Measurements from ENCODE around the gene ZC3H13.

Gene ZC3H13, protein sequence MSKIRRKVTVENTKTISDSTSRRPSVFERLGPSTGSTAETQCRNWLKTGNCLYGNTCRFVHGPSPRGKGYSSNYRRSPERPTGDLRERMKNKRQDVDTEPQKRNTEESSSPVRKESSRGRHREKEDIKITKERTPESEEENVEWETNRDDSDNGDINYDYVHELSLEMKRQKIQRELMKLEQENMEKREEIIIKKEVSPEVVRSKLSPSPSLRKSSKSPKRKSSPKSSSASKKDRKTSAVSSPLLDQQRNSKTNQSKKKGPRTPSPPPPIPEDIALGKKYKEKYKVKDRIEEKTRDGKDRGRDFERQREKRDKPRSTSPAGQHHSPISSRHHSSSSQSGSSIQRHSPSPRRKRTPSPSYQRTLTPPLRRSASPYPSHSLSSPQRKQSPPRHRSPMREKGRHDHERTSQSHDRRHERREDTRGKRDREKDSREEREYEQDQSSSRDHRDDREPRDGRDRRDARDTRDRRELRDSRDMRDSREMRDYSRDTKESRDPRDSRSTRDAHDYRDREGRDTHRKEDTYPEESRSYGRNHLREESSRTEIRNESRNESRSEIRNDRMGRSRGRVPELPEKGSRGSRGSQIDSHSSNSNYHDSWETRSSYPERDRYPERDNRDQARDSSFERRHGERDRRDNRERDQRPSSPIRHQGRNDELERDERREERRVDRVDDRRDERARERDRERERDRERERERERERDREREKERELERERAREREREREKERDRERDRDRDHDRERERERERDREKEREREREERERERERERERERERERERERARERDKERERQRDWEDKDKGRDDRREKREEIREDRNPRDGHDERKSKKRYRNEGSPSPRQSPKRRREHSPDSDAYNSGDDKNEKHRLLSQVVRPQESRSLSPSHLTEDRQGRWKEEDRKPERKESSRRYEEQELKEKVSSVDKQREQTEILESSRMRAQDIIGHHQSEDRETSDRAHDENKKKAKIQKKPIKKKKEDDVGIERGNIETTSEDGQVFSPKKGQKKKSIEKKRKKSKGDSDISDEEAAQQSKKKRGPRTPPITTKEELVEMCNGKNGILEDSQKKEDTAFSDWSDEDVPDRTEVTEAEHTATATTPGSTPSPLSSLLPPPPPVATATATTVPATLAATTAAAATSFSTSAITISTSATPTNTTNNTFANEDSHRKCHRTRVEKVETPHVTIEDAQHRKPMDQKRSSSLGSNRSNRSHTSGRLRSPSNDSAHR (N-terminal part only)

DNA sequence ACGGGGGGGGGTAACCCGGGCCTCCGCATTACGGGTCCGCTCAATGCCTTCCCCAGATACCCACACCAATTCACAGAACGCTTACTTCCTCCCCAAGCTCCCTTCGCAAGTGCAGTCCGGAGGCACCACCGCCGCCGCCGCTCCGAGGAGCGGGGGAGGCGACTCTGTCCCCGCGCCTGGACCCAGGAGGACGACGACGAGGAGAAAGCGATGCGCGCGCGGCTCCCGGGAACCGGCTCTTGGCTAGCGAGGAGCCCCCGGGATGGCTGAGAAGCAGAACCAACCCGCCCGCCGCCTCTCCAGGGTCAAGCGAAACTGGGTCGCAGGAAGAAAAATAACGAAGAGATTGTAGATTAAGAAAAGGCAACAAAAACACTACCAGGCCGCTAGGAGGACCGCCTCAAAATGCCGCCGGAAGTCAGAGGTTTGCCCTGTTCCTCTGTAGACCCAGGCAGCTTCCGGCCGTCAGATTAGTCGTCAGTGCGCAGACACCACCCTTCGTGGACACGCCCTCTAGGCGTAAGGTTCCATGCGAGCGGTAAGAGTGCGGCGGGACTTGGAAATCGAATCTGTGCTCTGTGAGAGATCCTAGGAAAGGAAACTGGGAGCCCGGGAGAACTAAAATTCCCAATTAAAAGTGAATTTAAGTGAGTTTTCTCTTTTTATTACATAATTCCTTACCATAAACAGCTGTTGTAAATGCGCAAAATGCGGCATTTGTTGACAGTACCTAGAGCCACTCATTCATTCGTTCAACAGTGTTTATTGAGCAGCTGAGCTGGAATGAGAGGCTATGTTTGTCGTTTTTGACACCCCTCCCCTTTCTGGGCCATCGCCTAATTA, at the start of gene ZC3H13:
Gene ZC3H13, minus strand, starts transcription at position 428 of the 843 bp plus-strand sequence. CDS start 7,239 bp downstream, outside the sequence.
- Histone ChIP-seq H4K20me1 (peaks cover 42% of the 10 kb centered on the region), H3K9me3 (no peaks in the 10 kb centered on the region), H3K4me2 (peak within 1 kb of the TSS; percentile 84), H3K9ac (peak within 1 kb of the TSS; percentile 96), H3K36me3 (no peaks in the 10 kb centered on the region), H3K27ac (peak within 1 kb of the TSS; percentile 96), H3K4me3 (peak within 1 kb of the TSS; percentile 91), H3K27me3 (no peaks in the 10 kb centered on the region), H3K4me1 (peaks cover 31% of the 10 kb centered on the region)
- no peak for TF ChIP-seq Cebpa-rat (IDR thresholded peaks at IDR 0.05)

DNA sequence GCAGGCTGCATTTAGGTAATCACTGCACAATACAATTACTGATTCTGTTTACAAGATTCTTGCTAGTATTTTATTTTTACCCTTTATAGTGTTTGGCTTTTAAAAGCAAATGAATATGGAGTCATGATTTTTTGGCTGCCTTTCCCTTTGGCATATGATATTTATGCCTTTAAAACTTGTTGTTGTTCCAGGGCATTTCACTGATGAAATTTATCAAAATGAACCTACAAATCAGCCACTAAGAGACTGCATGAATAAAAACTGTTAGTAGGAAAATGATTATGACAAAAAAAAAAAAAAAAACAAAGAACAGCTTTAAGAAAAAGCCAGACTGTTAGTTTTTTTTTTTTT, 49.7 kb upstream of the ZC3H13 start:
- Histone ChIP-seq H4K20me1 (no peaks in the 10 kb centered on the region), H3K4me2 (peak overlapping the region; percentile 48), H3K4me3 (no peak overlapping the region), H3K27me3 (no peaks in the 10 kb centered on the region), H3K9ac (no peak overlapping the region), H3K9me3 (no peaks in the 10 kb centered on the region), H3K27ac (no peak overlapping the region), H3K36me3 (no peaks in the 10 kb centered on the region), H3K4me1 (peaks cover 34% of the 10 kb centered on the region)
- no peak for TF ChIP-seq Cebpa-rat (IDR thresholded peaks at IDR 0.05)

DNA sequence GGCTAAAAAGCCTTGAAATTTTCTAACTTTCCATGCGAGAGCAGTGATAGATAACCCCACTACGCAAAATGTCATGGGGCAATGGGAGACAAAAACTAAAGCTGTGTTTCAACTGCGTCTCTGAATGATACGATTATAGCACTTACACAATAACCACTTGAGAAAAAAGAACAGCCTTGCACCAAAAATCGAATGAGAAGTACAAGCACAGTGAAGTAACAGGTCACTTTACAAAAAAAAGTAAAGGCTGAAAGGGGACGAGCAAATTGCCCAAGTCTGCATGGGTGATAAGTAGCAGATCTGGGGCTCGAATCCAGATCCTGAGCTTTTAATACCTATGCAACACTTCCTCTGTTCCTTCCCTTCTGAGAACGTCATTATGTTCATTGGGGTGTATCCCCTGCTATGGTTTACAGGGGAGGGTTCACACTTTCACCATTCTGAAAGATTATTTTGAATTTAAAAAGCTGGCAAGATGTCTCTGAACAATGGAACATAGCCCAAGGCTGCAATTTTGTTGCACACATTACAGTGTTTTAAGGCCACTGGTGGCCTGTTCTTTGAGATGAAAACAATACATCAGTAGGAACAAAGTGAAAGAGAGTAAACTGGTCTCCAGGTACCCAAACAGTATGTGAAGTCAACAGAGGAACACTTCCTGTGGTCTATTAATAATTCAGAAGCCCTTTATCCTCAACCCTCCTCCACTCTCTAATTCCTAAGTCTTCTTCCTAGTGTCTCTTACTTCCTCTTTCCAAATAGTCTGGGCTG, 49.1 kb upstream of the ZC3H13 start:
- TF ChIP-seq Cebpa-rat (IDR thresholded peaks at IDR 0.05), result no peak
- H3K36me3 ChIP-seq, result no peaks in the 10 kb centered on the region
- peak overlapping the region; percentile 48 for H3K4me2 ChIP-seq
- no peaks in the 10 kb centered on the region for H3K9me3 ChIP-seq
- H3K27ac ChIP-seq, result no peak overlapping the region
- no peak overlapping the region for H3K4me3 ChIP-seq
- no peaks in the 10 kb centered on the region for H4K20me1 ChIP-seq
- no peak overlapping the region for H3K9ac ChIP-seq
- peaks cover 29% of the 10 kb centered on the region for H3K4me1 ChIP-seq
- H3K27me3 ChIP-seq, result no peaks in the 10 kb centered on the region

DNA sequence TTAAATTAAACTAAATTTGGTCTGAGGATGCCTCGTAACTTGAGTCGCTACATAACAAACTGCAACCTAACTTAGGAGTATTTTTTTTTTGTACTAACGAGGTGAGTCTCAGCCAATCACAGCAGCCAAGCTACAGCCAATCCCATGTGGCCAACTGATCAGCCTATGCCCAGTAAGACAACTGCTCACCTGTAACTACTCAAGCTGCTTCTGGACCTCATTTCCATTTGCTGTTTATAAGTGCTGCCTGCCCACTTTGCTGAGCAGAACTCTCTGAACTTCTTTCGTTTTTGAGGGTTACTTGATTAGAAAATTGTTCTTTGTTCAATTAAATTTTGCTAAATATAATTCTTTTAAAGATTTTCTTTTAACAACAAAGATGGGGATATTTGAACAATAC, 48.5 kb upstream of the ZC3H13 start:
- no peak overlapping the region for H3K27ac ChIP-seq
- H3K27me3 ChIP-seq, result no peaks in the 10 kb centered on the region
- no peaks in the 10 kb centered on the region for H3K9me3 ChIP-seq
- H3K4me3 ChIP-seq, result no peak overlapping the region
- TF ChIP-seq Cebpa-rat (IDR thresholded peaks at IDR 0.05), result no peak
- H3K4me2 ChIP-seq, result peak overlapping the region; percentile 48; the same call in 1 of the 2 replicates
- H3K9ac ChIP-seq, result no peak overlapping the region
- H4K20me1 ChIP-seq, result no peaks in the 10 kb centered on the region
- no peaks in the 10 kb centered on the region for H3K36me3 ChIP-seq
- H3K4me1 ChIP-seq, result peaks cover 23% of the 10 kb centered on the region

DNA sequence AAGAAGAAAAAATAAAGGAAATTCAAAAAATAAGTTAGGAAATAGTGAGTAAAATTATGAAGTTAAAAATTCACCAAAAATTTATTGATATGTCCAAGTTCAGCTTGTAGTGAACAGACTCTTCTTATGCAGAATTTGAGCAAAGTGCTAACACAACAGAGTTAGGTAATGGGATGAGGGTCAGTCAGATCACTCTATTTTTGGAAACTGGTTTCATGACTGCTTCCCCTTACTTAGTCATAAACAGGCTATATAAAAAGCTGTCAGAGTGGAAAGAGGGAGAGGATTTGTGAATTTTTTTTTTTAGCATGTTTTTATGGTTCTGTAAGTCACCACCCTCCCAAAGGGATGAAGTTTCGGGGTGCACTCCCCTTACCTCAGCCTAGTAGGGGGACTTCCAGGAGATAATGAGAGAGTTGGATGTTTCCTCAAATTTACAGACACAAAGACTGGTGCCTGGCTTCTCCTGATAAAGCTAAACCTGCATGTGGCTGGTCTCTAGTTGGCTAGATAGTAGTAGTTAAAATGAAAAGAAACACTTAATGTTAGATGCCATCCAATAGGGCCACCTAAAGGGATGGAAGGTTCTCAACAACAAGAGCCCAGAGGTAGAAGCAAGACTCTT, 47.8 kb upstream of the ZC3H13 start:
- H3K27me3 ChIP-seq, result no peaks in the 10 kb centered on the region
- H4K20me1 ChIP-seq, result no peaks in the 10 kb centered on the region
- H3K4me1 ChIP-seq, result peaks cover 23% of the 10 kb centered on the region
- peak overlapping the region; percentile 15 for H3K4me2 ChIP-seq
- peak overlapping the region; percentile 27; the same call in 1 of the 2 replicates for H3K27ac ChIP-seq
- no peak overlapping the region for H3K9ac ChIP-seq
- no peaks in the 10 kb centered on the region for H3K9me3 ChIP-seq
- H3K36me3 ChIP-seq, result no peaks in the 10 kb centered on the region
- H3K4me3 ChIP-seq, result no peak overlapping the region
- TF ChIP-seq Cebpa-rat (IDR thresholded peaks at IDR 0.05), result no peak

DNA sequence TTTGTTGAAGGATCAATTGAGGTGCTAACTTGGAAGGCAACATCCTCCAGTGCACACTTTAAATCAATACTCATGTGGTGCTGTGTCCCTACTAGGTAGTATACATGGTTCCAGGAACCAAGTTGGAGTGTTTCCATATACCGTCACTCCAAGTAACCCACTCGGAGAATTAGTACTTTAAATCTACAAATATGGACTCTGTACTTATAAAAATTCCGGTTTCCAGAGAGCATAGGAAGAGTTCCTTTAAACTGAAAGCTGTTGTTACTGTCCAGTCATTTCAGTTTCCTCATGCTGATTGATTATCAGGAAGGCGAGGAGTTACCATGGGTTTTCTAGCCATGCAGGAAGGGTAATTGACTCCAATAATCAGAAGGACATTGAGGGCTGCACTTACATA, 45.1 kb upstream of the ZC3H13 start:
- no peak overlapping the region for H3K9ac ChIP-seq
- H4K20me1 ChIP-seq, result no peaks in the 10 kb centered on the region
- H3K4me3 ChIP-seq, result no peak overlapping the region
- H3K4me2 ChIP-seq, result no peak overlapping the region
- TF ChIP-seq Cebpa-rat (IDR thresholded peaks at IDR 0.05), result no peak
- peaks cover 23% of the 10 kb centered on the region for H3K4me1 ChIP-seq
- H3K27ac ChIP-seq, result no peak overlapping the region
- no peaks in the 10 kb centered on the region for H3K27me3 ChIP-seq
- no peaks in the 10 kb centered on the region for H3K9me3 ChIP-seq
- no peaks in the 10 kb centered on the region for H3K36me3 ChIP-seq

DNA sequence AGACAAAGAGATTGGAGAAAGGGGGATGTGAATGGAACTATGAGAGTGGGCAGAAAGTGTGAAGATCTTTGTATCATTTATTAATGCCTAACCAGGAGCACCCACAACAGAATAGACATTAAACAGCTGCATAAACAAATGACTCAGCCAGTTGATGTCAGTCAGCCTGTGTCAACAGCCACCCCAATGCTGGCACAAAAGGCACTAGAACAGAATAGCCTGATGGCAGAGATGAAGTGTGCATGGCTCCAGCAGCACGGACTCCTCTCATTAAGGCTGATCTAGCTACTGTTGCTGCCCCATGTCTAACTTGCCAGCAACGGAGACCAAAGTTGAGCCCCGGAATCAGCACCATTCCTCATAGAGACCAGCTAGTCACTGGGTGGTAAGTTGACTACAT, 44.5 kb upstream of the ZC3H13 start:
- H3K4me2 ChIP-seq, result no peak overlapping the region
- no peak for TF ChIP-seq Cebpa-rat (IDR thresholded peaks at IDR 0.05)
- H3K4me1 ChIP-seq, result peaks cover 20% of the 10 kb centered on the region
- no peak overlapping the region for H3K27ac ChIP-seq
- no peak overlapping the region for H3K4me3 ChIP-seq
- no peaks in the 10 kb centered on the region for H3K9me3 ChIP-seq
- no peaks in the 10 kb centered on the region for H3K27me3 ChIP-seq
- no peak overlapping the region for H3K9ac ChIP-seq
- no peaks in the 10 kb centered on the region for H3K36me3 ChIP-seq
- no peaks in the 10 kb centered on the region for H4K20me1 ChIP-seq

DNA sequence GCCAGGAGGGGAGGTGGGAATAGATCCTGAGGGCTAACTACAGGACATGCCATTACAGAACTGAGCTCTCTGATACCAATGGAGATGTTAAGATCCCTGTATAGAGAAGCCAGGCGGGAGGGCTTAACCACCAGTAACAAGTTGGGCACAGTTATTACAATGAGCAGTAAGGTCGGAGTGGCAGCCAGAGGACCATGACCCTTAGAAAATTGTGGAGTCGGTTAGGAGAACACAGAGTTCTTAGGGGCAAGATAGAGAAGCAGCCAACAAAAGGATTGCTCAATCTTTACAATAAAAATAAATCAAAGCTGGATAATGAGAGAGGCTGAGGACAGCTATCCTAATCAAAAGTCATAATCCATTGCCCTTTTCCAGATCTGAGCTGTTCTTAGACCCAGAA, 41.9 kb upstream of the ZC3H13 start:
- Histone ChIP-seq H3K9ac (no peak overlapping the region), H3K36me3 (no peaks in the 10 kb centered on the region), H3K27me3 (no peaks in the 10 kb centered on the region), H3K4me3 (no peak overlapping the region), H4K20me1 (no peaks in the 10 kb centered on the region), H3K9me3 (no peaks in the 10 kb centered on the region), H3K27ac (no peak overlapping the region), H3K4me2 (no peak overlapping the region), H3K4me1 (no peaks in the 10 kb centered on the region)
- no peak for TF ChIP-seq Cebpa-rat (IDR thresholded peaks at IDR 0.05)
